MCF 10A (cell line): Measurements from ENCODE around the gene RNF212B. TPM values are rescaled to one million over a fixed set of nuclear protein-coding genes. Genes with fewer than 3 reads are reported as not detected.
A peak's percentile ranks its signal among the peaks of the same experiment; 100 is the strongest.

Source experiments
- BruUV-seq: library from RNA; stranded (reverse); fragments of 400-500 nt; replicated peaks from 2 replicates; lab custom pipeline; 2021; lab: Mats Ljungman, UMichigan
- CTCF ChIA-PET: fragments of 300-600 bp; sonication (Branson Sonifier 250); formaldehyde crosslinking; extraction: SDS; loops from one replicate; lab custom pipeline; 2021; ENCODE audit warnings: antibody characterized with exemption, inconsistent platforms; lab: Yijun Ruan, JAX
- POLR2A ChIA-PET: fragments of 300-600, 350-650 bp; sonication (Branson Sonifier 250); formaldehyde crosslinking; extraction: SDS; loops from one replicate; lab custom pipeline; 2020; ENCODE audit warnings: antibody characterized with exemption, inconsistent platforms; lab: Yijun Ruan, JAX
- DNase-seq: peaks from one replicate; pipeline ENCODE4 v3.0.0-alpha.2; 2018; ENCODE audit not compliant: unreplicated experiment
- H3K27ac Mint-ChIP-seq: one replicate; pipeline ENCODE4 v1.8.0; 2022; ENCODE audit warnings: mild to moderate bottlenecking, low read depth, mixed read lengths; ENCODE audit not compliant: unreplicated experiment
- H3K27me3 Mint-ChIP-seq: one replicate; pipeline ENCODE4 v1.8.0; 2022; ENCODE audit warnings: mixed read lengths; ENCODE audit not compliant: insufficient read depth, unreplicated experiment
- H3K36me3 Mint-ChIP-seq: one replicate; pipeline ENCODE4 v1.8.0; 2022; ENCODE audit warnings: mild to moderate bottlenecking, moderate library complexity, mixed read lengths; ENCODE audit not compliant: insufficient read depth, unreplicated experiment
- H3K4me1 Mint-ChIP-seq: one replicate; pipeline ENCODE4 v1.8.0; 2022; ENCODE audit warnings: mixed read lengths; ENCODE audit not compliant: insufficient read depth, unreplicated experiment
- H3K4me3 Mint-ChIP-seq: one replicate; pipeline ENCODE4 v1.8.0; 2022; ENCODE audit warnings: mild to moderate bottlenecking, moderate library complexity, mixed read lengths; ENCODE audit not compliant: unreplicated experiment
- H3K9me3 Mint-ChIP-seq: one replicate; pipeline ENCODE4 v1.8.0; 2022; ENCODE audit warnings: mixed read lengths; ENCODE audit not compliant: unreplicated experiment
- intact Hi-C: fragments of 100-400 bp; cut with micrococcal nuclease; formaldehyde crosslinking; loops from 2 replicates; pipeline ENCODE4 v1.14.1; 2022
- total RNA-seq: library from RNA; stranded (reverse); gene quantifications from 2 replicates; pipeline ENCODE4 v1.2.3, GENCODE V29; 2022
- TF ChIP-seq, protein P1 (sequence below): fragments of 200-600 bp; IDR thresholded peaks from one replicate; pipeline ENCODE4 v1.8.0; 2022; ENCODE audit warnings: antibody characterized with exemption, mild to moderate bottlenecking; ENCODE audit not compliant: unreplicated experiment

RNF212B gene
- total RNA-seq, 1 experiment from 2014 or later, result not detected

DNA sequence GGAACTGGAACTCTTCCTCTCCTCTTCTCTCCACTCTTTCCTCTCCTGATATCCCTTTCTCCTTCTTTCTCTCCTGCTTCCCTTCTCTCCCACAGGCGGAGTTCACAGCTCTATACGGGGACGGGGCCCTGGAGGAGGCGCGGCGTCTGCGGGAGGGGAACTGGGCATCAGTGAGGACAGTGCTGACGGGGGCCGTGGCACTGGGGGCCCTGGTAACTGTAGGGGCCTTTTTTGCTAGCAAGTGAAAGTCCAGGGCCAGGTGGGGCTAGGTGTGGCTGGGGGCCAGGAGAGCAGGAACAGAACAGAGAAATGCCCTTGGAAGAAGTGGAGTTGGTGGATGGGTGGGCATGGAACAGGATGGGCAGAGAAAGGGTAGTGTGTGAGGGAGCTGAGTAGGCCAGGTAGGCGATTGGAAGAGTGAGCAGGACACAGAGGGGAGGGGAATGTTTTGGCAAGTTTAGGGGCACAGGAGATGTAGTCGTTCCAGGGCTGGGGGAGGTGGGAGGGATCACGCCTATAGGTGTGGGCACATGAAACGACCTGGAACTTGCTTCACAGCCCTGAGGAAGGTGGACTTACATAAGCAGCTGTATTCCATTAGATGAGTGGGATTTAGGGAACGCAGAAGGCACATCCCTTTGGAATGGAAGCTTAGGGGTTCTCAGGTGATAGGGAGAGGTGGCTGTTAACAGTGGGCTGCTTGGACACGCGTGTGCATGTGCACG, 71.1 kb downstream of the RNF212B start:
- H3K4me3 Mint-ChIP-seq, result peak overlapping the region; percentile 98
- no peaks in the 10 kb centered on the region for H3K9me3 Mint-ChIP-seq
- POLR2A ChIA-PET, result interaction anchor here (0.7 to 14.7 kb wide), 3 partner anchors 11 to 801 kb away, joined by 3 to 339 read pairs (median 3); partner anchors contain the start of genes HOMEZ and PABPN1
- H3K4me1 Mint-ChIP-seq, result peaks cover 20% of the 10 kb centered on the region
- TF ChIP-seq, protein P1, sequence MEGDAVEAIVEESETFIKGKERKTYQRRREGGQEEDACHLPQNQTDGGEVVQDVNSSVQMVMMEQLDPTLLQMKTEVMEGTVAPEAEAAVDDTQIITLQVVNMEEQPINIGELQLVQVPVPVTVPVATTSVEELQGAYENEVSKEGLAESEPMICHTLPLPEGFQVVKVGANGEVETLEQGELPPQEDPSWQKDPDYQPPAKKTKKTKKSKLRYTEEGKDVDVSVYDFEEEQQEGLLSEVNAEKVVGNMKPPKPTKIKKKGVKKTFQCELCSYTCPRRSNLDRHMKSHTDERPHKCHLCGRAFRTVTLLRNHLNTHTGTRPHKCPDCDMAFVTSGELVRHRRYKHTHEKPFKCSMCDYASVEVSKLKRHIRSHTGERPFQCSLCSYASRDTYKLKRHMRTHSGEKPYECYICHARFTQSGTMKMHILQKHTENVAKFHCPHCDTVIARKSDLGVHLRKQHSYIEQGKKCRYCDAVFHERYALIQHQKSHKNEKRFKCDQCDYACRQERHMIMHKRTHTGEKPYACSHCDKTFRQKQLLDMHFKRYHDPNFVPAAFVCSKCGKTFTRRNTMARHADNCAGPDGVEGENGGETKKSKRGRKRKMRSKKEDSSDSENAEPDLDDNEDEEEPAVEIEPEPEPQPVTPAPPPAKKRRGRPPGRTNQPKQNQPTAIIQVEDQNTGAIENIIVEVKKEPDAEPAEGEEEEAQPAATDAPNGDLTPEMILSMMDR, result no peak
- H3K27ac Mint-ChIP-seq, result peak overlapping the region; percentile 88
- peaks cover 48% of the 10 kb centered on the region for H3K36me3 Mint-ChIP-seq
- intact Hi-C loops, result no loop called here
- no peaks in the 10 kb centered on the region for H3K27me3 Mint-ChIP-seq
- DNase-seq, result no peak
- TSS peak; percentile 3 for BruUV-seq
- CTCF ChIA-PET, result interaction anchor here (0.6 to 3.9 kb wide), 8 partner anchors 12 to 844 kb away, joined by 3 to 30 read pairs (median 4); partner anchors contain the start of gene PABPN1

DNA sequence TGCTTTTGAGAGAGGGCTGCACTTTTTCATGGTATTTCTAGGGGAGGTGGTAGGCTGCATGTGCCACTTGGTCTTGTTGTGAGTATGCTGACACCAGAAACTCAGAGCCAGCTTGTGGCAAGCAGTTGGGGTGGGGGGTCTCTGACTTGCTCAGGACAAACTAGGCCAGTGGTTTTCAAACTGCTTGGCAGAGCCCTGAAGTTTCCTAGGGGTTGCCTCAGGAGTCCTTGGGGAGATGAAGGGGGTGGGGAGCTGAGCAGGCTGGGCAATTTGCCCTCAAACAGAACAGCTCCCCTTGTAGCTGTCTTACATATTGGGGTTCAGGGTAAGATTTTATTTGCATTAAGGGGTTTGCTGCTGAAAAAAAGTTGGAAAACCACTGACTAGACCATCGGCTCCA, 72.8 kb downstream of the RNF212B start:
- no peak overlapping the region for H3K4me3 Mint-ChIP-seq
- no peaks in the 10 kb centered on the region for H3K27me3 Mint-ChIP-seq
- no TSS peak for BruUV-seq
- peaks cover 52% of the 10 kb centered on the region for H3K36me3 Mint-ChIP-seq
- peaks cover 20% of the 10 kb centered on the region for H3K4me1 Mint-ChIP-seq
- H3K27ac Mint-ChIP-seq, result no peak overlapping the region
- ChIA-PET CTCF (interaction anchor here (0.6 to 1.6 kb wide), 6 partner anchors 8 to 316 kb away, joined by 3 to 7 read pairs (median 5); partner anchors contain the start of genes PABPN1 and PPP1R3E), POLR2A (interaction anchor here (0.7 to 14.7 kb wide), 3 partner anchors 9 to 24 kb away, joined by 3 to 339 read pairs (median 27); partner anchors contain the start of genes HOMEZ, PABPN1 and PPP1R3E)
- intact Hi-C loops, result no loop called here
- TF ChIP-seq, protein P1, result no peak
- no peak for DNase-seq
- H3K9me3 Mint-ChIP-seq, result no peaks in the 10 kb centered on the region

DNA sequence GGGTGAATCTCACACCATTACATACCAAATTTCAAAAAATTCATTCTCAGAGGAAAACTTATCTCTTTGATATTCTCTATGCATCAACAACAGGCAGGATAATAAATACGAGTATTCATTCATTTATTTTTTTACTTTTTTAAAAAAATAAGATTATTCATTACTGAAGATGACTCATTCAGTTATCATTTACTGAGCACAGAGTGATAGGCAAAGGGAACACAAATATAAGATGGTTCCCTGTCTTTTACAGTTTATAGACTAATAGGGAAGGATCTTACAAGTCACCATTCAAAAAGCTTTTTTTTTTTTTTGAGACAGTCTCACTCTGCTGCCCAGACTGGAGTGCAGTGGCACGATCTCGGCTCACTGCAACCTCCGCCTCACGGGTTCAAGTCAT, 78.6 kb downstream of the RNF212B start:
- CTCF ChIA-PET, result interaction anchor here (1.0 to 1.1 kb wide), 2 partner anchors 9 to 11 kb away, joined by 3 to 5 read pairs; no protein-coding TSS in a partner anchor
- Mint-ChIP-seq H3K27me3 (no peaks in the 10 kb centered on the region), H3K9me3 (no peaks in the 10 kb centered on the region), H3K4me1 (no peaks in the 10 kb centered on the region), H3K4me3 (no peak overlapping the region), H3K36me3 (peaks cover 58% of the 10 kb centered on the region), H3K27ac (no peak overlapping the region)
- intact Hi-C loops, result no loop called here
- BruUV-seq, result no TSS peak
- POLR2A ChIA-PET, result interaction anchor here (9.0 kb wide), 1 partner anchor 10 kb away, joined by 339 read pairs; the partner anchor contains the start of genes BCL2L2 and PPP1R3E
- DNase-seq, result no peak
- TF ChIP-seq, protein P1, result no peak
